ENCODE data around the gene CHMP2A. TPM values are rescaled to one million over a fixed set of nuclear protein-coding genes. Genes with fewer than 3 reads are reported as not detected.

Gene CHMP2A
- total RNA-seq, 2 experiments from 2014 or later = 72.7 to 101 TPM

DNA sequence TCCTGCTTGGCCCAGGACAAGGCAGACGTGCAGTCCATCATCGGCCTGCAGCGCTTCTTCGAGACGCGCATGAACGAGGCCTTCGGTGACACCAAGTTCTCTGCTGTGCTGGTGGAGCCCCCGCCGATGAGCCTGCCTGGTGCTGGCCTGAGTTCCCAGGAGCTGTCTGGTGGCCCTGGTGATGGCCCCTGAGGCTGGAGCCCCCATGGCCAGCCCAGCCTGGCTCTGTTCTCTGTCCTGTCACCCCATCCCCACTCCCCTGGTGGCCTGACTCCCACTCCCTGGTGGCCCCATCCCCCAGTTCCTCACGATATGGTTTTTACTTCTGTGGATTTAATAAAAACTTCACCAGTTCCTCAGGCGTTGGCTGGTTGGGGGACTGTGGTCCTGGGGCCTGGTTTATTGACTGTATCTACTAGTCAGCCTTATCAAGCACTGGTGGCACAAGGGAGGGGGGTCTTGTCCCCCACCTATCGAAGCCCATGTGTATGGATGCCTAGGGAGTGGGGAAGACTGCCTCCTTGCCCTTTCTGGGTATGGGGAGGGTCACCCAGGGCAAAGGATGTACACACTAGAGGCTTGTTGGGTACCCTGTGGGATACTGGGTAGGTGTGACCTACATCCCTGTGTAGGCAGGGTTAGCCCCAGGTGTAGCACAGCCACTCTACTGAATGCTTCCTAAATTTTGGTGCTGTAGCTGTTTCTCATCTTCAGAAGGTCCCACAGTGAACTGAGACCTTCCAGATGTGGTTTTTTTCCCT, 4.4 kb downstream of the CHMP2A start:
- Histone ChIP-seq H2AFZ (ENCODE audit: low read length) (no peak overlapping the region), H3K27ac (ENCODE audit: low read depth, low read length, poor library complexity, severe bottlenecking) (no peak overlapping the region), H3K36me3 (ENCODE audit: insufficient read depth, low read length) (peaks cover 93% of the 10 kb centered on the region), H3K4me2 (ENCODE audit: low read length) (no peak overlapping the region), H3K4me3 (ENCODE audit: low read depth, low read length, poor library complexity, severe bottlenecking) (no peak overlapping the region), H4K20me1 (ENCODE audit: insufficient read depth, low read length) (peaks cover 29% of the 10 kb centered on the region), H3K79me2 (ENCODE audit: insufficient read depth, low read depth, low read length) (peaks cover 33% of the 10 kb centered on the region), H3K9me2 (ENCODE audit: insufficient read depth, low read length) (no peaks in the 10 kb centered on the region), H3K4me1 (ENCODE audit: insufficient read depth, low read length, poor library complexity, severe bottlenecking) (peaks cover 33% of the 10 kb centered on the region), H3K9me3 (ENCODE audit: low read length) (no peaks in the 10 kb centered on the region)
- TF ChIP-seq EZH2phosphoT487 (IDR thresholded peaks at IDR 0.05; ENCODE audit: borderline replicate concordance, low read depth, low read length) = no peak
- TF ChIP-seq, protein P1, sequence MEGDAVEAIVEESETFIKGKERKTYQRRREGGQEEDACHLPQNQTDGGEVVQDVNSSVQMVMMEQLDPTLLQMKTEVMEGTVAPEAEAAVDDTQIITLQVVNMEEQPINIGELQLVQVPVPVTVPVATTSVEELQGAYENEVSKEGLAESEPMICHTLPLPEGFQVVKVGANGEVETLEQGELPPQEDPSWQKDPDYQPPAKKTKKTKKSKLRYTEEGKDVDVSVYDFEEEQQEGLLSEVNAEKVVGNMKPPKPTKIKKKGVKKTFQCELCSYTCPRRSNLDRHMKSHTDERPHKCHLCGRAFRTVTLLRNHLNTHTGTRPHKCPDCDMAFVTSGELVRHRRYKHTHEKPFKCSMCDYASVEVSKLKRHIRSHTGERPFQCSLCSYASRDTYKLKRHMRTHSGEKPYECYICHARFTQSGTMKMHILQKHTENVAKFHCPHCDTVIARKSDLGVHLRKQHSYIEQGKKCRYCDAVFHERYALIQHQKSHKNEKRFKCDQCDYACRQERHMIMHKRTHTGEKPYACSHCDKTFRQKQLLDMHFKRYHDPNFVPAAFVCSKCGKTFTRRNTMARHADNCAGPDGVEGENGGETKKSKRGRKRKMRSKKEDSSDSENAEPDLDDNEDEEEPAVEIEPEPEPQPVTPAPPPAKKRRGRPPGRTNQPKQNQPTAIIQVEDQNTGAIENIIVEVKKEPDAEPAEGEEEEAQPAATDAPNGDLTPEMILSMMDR (conservative IDR thresholded peaks at IDR 0.05; ENCODE audit: low read length) = no peak
- DNase-seq (ENCODE audit: low spot score) = no peak
- BruUV-seq (replicated peaks) = no TSS peak
- intact Hi-C loops (cut with micrococcal nuclease; ENCODE audit: unreplicated experiment) = no loop called here
- CTCF ChIA-PET (ENCODE audit: unreplicated experiment) = interaction anchor here (0.6 kb wide), 1 partner anchor 36 kb away, joined by 4 read pairs; no protein-coding TSS in a partner anchor
- POLR2A ChIA-PET = no interaction called here

DNA sequence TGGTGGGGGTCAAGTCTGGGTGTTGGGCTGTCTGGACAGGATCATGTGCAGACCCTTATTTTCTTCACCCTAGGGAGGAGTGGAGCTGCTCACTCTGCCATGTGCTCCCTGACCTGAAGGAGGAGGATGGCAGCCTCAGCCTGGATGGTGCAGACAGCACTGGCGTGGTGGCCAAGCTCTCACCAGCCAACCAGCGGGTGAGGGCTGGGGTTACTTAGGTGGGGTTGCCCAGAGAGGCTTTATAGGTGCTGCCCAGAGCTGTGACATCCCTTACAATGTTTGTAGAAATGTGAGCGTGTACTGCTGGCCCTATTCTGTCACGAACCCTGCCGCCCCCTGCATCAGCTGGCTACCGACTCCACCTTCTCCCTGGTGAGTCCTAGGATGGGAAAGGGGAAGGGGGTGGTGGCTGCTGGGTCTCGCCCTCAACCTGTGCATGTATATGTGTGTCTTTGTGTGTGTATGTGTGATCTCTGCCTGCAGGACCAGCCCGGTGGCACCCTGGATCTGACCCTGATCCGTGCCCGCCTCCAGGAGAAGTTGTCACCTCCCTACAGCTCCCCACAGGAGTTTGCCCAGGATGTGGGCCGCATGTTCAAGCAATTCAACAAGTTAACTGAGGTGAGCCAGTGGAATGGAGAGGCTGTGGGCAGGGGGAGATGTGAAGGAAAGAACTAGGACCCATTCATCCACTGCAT, 5.1 kb downstream of the CHMP2A start:
- no peaks in the 10 kb centered on the region for H3K9me2 ChIP-seq (ENCODE audit: insufficient read depth, low read length)
- H3K4me3 ChIP-seq (ENCODE audit: low read depth, low read length, poor library complexity, severe bottlenecking) = no peak overlapping the region
- BruUV-seq (replicated peaks) = TSS peak; percentile 65
- no peak for TF ChIP-seq EZH2phosphoT487 (IDR thresholded peaks at IDR 0.05; ENCODE audit: borderline replicate concordance, low read depth, low read length)
- TF ChIP-seq, protein P1 (conservative IDR thresholded peaks at IDR 0.05; ENCODE audit: low read length) = no peak
- H3K9me3 ChIP-seq (ENCODE audit: low read length) = no peaks in the 10 kb centered on the region
- H3K27ac ChIP-seq (ENCODE audit: low read depth, low read length, poor library complexity, severe bottlenecking) = no peak overlapping the region
- H2AFZ ChIP-seq (ENCODE audit: low read length) = no peak overlapping the region
- peaks cover 27% of the 10 kb centered on the region for H3K4me1 ChIP-seq (ENCODE audit: insufficient read depth, low read length, poor library complexity, severe bottlenecking)
- ChIA-PET POLR2A (interaction anchor here (0.6 kb wide), 1 partner anchor 16 kb away, joined by 3 read pairs; no protein-coding TSS in a partner anchor), CTCF (ENCODE audit: unreplicated experiment) (no interaction called here)
- no peak overlapping the region for H3K4me2 ChIP-seq (ENCODE audit: low read length)
- peaks cover 96% of the 10 kb centered on the region for H3K36me3 ChIP-seq (ENCODE audit: insufficient read depth, low read length)
- peaks cover 36% of the 10 kb centered on the region for H4K20me1 ChIP-seq (ENCODE audit: insufficient read depth, low read length)
- H3K79me2 ChIP-seq (ENCODE audit: insufficient read depth, low read depth, low read length) = peaks cover 40% of the 10 kb centered on the region
- no peak for DNase-seq (ENCODE audit: low spot score)
- intact Hi-C loops (cut with micrococcal nuclease; ENCODE audit: unreplicated experiment) = no loop called here

Measured in OCI-LY7 (cell line).